ENCODE data around the gene IRF2. TPM values are rescaled to one million over a fixed set of nuclear protein-coding genes. Genes with fewer than 3 reads are reported as not detected.

Gene IRF2
- total RNA-seq, 1 donor from 2014 or later: 7.3 TPM

GRCh38 chr4:184452740-184453139 lies 21.6 kb downstream of the IRF2 start:
- FAIRE-seq: no peak
- DNase-seq (ENCODE audit: low spot score in 2 of 2): no peak

DNA sequence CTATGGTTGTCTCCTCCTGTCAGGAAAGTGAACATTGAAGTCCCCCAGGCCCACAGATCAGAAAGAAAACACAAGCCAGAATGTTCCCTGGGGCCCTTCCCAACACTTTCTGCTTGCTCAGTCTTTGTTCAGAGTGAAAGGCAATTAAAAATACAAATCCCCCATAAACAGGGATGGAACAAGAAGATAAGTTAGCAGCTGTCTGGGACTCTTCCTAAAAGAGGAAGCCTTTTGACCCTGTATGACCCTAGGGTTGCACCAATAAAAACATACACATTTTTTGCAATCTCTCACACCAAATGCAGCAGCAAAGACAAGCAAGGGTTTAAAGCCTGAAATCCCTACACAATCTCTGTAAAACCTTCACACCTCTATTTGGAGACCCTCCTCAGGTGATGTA lies 22.6 kb downstream of the IRF2 start:
- FAIRE-seq (no peak), DNase-seq (ENCODE audit: low spot score in 2 of 2) (no peak)

DNA sequence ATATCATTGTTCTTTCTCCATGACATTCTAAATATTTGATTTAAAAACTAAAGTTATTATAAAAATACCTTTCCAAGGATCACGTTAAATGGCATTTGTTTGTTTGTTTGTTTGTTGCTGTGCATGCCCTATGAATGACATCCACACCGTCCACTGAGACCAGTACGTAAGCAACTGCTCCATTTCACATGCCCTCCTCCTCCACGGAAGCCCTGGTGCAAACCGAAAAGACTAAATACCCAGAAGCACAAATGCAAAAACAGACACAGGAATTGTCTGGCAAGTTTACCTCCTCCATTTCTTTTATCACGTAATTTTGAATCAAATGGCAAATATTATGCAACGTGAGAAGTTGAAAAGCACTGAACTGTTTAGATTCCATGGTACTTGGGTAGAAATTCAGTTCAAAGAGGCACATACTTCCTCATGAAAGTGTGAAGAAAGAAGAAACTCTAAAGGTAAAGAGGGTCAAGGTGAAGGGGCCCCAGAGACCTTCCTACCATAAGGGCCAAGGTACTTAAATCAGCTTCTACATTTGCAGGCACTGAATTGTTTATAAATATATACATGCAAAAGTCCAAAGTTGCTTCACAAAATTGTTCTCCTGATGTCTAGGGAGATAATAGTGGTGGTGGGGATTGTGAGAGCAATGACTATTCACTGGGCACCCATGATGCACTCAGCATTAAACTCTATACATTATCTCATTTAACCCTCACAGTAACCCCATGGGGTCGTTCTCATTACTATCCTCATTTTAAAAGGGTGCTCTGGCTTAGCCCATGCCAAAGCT lies 23.4 kb downstream of the IRF2 start:
- DNase-seq (ENCODE audit: low spot score in 2 of 2) (no peak), FAIRE-seq (no peak)

DNA sequence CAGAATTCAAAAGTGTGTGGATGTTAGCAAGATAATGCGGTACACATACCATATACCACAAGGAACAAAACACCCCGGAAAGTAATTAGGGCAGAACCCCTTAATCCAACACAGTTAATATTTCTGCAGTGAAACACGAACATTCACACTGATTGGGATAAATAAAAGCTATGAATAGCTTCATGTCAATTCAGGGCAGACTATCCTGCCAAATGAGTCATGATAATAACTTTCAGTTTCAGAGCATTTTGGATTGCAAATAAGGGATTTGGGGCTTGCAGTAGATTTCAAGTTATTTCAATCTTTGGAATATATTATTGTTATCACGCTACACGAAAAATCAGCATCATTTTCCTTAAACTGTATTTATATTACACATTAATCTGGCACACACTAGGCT lies 24.3 kb downstream of the IRF2 start:
- DNase-seq (ENCODE audit: low spot score in 2 of 2) (no peak), FAIRE-seq (no peak)

- peak; percentile 46 to 55 for DNase-seq (ENCODE audit: low spot score in 2 of 2)
- no peak for FAIRE-seq
These were observed 25.5 kb downstream of the IRF2 start for GRCh38 chr4:184448821-184449220.

GRCh38 chr4:184448141-184448540 lies 26.2 kb downstream of the IRF2 start:
- no peak for FAIRE-seq
- no peak for DNase-seq (ENCODE audit: low spot score in 2 of 2)

DNA sequence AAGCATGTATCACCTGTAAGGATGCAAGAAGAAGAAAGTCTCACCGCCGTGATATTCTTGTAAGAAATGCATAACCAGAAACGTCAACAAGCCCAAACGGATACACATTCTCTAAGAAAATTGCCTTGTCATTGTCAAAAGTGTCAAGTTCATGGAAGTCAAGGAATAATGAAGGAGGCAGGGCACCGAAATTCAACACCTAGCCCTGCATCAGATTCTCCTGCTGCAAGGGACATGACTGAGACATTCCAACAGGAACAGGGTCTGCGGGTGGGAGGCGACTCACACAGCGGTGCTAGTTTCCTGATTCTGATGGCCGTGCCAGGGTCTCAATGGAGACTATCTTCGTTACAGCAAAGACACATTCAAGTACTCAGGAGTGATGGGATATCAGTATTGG lies 26.7 kb downstream of the IRF2 start:
- DNase-seq (ENCODE audit: low spot score in 2 of 2) (no peak), FAIRE-seq (no peak)

GRCh38 chr4:184446132-184446658 lies 28.2 kb downstream of the IRF2 start:
- no peak for FAIRE-seq
- no peak for DNase-seq (ENCODE audit: low spot score in 2 of 2)

DNA sequence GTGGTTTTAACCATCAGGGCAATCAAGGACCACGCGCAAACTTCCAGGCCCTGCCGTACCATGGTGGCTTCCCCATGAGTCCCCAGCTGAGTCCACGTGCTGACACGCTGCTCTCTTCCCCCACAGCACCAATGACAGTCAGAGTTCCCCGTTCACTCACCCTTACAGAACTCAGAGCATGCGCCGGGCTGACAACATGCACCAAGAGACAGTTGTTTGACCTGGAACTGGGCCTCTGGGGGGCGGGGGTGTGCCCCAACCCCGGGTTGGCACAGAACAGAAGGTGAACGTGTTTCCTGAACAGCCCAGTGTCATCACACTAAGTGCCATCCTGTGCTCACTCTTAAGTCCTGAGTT lies 29.4 kb downstream of the IRF2 start:
- no peak for DNase-seq (ENCODE audit: low spot score in 2 of 2)

DNA sequence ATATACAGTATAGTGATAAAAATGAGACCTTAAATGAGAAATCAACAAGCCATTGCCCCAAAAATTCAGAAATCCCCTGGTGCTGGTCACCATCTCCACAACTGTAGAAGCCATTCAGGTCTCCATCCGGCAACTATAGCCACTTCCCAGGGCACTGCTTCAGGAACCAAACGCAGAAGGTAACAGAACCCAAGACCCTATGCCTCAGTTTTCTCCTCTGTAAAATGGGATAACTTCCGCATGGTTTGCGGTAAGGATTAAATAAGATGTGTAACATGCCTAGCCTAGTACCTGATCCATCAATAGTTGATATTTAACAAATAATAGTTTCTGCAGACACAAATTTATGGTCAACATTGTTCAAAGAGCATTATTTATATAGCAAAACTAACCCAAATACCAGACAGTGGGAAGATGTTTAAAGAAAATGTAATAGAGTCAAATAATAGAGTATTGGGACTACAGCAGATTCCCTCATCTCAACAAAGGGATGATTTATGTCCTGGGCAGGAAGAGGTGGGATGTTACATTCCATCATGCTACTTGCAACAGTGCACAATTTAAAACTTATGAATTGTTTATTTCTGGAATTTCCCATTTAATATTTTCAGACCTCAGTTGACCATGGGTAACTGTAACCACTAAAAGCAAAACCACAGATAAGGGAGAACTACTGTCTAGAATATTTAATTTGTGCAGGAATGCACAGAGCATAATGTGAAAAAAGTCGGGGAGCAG lies 30.0 kb downstream of the IRF2 start:
- FAIRE-seq: no peak
- no peak for DNase-seq (ENCODE audit: low spot score in 2 of 2)

More for the DNA sequence above, 29.4 kb downstream of the IRF2 start:
- no peak for FAIRE-seq

- DNase-seq (ENCODE audit: low spot score in 2 of 2): no peak
- FAIRE-seq: no peak
These were observed 31.0 kb downstream of the IRF2 start for GRCh38 chr4:184443318-184443717.

DNA sequence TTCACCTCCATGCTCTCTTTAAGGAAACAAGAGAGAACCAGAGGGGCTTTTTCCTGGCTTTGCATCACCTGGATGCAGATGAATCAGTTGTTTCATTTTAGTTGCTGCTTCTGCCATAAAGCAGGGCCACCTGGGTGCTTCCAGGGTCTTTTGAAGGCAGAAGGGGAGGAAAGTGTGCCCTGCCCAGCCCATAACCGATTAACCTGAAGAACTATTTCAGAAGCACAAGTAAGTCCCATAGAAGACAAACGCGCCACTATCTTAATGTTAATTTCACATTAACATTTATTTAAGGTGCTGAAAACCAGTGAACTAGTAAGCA lies 32.1 kb downstream of the IRF2 start:
- FAIRE-seq: no peak
- DNase-seq (ENCODE audit: low spot score in 2 of 2): no peak

DNA sequence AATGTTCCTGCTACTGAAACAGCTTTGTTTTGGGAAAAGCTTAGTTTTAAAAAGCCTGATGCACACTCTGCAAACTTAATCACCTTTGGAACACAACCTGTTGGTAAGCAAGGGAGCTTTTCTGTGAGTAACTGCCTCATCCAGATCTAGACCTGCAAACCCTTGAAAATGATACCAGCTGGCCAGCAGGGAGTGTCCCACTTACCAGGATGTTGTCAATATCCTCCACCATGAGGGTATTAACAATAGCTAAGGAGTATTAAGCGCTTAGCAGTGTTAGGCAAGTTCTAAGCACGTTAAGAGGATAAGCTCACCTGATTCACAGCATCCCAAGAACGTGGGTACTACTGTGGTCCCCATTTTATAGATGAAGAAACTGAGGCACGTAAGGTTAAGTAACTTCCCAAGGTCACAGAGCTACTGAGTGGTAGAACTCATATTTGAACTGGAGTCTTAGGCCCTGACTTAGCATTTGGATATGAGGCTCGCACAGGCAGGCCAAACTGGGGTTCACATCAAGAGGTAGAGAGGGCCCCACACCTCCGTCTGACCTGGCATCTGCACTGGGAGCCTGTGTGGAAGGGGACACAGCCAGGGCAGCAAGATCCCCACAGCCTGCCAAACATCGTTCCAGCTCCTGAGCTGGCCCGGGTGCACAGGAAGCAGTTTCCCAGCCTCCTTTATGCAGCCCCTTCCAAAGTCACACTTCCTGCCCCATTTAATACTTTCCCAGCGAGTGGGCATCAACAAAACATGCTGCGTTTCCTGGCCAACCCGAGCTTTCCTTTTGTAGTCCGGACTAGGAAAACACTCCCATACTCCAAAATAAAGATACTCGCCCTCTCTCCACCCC lies 32.7 kb downstream of the IRF2 start:
- DNase-seq (ENCODE audit: low spot score in 2 of 2): peak in 1 of 2 donors; percentile 44

DNA sequence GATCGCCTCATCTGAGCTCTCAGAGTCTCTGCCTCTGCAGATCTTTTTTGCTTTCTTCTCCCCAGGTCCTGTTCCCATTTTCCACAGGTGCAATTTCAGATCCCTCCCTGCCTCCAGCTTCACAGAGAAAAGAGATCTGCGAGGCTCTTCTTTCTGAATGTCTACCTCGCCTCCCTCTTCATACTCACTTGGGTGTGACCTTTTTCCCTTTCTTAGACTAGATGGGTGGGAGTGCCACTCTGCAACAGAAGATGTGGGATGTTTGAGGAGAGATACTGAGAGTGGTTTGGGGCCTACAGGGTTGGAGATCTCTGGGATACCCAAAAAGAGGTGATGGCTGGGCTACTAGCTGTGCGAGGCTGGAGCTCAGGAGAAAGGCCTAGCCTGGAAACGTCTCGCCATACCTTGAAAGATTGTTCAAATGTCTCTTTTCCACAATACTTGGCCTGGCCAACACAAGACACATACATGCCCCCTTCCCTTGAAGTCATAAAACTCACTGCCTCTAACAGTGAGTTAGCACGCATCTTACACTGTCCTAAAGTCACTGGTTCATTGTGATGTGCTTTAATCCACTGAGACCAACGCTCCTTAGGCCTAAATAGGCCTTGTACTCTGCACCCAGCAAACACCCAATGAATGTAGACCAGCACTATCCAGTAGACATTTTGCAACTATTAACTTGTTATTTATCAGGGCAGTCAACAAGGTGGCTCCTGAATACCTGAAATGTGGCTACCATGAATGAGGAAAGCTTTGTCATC lies 33.6 kb downstream of the IRF2 start:
- FAIRE-seq (no peak), DNase-seq (ENCODE audit: low spot score in 2 of 2) (no peak)

More for the DNA sequence above, 32.7 kb downstream of the IRF2 start:
- no peak for FAIRE-seq

DNA sequence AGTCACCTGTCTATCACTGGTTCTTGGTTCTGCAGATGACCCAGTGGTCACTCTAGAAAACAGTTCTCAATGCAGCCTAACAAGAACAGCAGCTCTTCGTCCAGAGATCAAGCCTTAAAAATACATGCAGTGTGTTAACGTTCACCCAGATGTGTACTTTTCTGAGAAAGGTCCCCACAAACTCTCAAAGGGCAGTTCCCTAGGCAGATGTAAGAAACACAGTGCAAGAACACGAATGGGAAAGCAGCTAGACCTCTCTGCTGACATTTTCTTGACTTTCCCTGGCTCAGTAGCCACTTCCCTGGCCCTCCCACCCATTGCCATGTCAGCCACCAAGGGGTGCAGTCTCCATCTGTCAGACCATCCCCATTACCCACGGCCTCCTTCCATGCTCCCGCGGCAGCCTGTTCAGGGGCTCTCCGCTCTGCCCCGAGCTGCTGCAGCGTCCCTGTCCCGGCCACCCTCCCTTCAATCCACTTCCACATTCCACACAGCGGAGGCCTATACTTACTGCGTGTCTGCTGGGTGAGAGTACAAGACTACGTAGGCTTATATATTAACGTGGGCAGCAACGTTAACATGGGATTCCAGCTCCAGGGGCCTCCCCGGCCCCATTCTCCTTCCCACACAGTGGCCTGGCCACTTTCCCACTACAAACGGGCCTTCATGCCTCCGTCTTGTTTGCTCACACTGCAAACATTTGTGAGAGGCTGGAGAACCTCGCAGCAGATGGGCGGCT lies 34.3 kb downstream of the IRF2 start:
- FAIRE-seq: no peak
- DNase-seq (ENCODE audit: low spot score in 2 of 2): no peak

GRCh38 chr4:184439386-184439785 lies 35.0 kb downstream of the IRF2 start:
- FAIRE-seq: no peak
- DNase-seq (ENCODE audit: low spot score in 2 of 2): no peak

GRCh38 chr4:184438375-184438774 lies 36.0 kb downstream of the IRF2 start:
- DNase-seq (ENCODE audit: low spot score in 2 of 2) (no peak), FAIRE-seq (no peak)

- no peak for FAIRE-seq
- no peak for DNase-seq (ENCODE audit: low spot score in 2 of 2)
These were observed 36.6 kb downstream of the IRF2 start for GRCh38 chr4:184437565-184438265.

DNA sequence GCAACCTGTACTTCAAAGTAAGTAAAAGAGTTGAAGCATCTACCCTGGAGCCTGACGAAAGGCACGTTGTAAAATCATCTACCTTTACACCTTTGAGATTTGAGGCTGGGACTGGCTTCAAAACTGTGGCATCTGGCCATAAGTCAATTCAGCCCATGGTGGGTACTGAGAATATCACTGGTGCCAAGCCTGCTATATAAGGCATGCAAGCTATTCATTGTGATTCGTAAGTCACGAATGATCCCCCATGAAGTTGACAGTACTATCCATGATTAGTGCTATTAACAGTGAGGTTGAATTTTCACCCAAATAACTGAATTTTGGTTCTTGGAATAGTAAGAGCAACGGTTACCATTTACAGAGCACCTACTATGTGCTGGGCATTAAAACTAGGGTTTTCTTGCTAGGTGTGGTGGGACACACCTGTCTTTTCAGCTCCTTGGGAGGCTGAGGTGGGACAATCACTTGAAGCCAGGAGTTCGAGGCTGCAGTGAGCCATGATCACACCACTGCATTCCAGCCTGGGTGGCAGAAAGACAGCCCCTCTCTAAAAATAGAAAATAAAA lies 39.8 kb downstream of the IRF2 start:
- DNase-seq (ENCODE audit: low spot score in 2 of 2) (no peak), FAIRE-seq (no peak)

All from frontal cortex (tissue), 4 donors.